Astrocyte of the cerebellum (primary cell): ENCODE measurements around the gene ABHD11.
A peak's percentile ranks its signal among the peaks of the same experiment; 100 is the strongest.

Source experiments
- DNase-seq: peaks from one replicate; pipeline ENCODE4 v3.0.0-alpha.2; 2011; ENCODE audit warnings: low read depth
- H3K4me3 ChIP-seq: 2 replicates; pipeline ENCODE4 v1.5.1; 2011; ENCODE audit warnings: mild to moderate bottlenecking, low read depth, low read length, moderate library complexity
- in situ Hi-C: cut with HindIII; loops from 2 replicates; pipeline ENCODE4 v1.10.0; 2017; ENCODE audit warnings: low sequenced_read_pairs
- TF ChIP-seq, protein P1 (sequence below): IDR thresholded peaks from 2 replicates; pipeline ENCODE4 v1.5.1; 2012; ENCODE audit warnings: low read length, low read depth, moderate library complexity, mild to moderate bottlenecking; ENCODE audit errors: missing control alignments

The ABHD11 gene

DNA sequence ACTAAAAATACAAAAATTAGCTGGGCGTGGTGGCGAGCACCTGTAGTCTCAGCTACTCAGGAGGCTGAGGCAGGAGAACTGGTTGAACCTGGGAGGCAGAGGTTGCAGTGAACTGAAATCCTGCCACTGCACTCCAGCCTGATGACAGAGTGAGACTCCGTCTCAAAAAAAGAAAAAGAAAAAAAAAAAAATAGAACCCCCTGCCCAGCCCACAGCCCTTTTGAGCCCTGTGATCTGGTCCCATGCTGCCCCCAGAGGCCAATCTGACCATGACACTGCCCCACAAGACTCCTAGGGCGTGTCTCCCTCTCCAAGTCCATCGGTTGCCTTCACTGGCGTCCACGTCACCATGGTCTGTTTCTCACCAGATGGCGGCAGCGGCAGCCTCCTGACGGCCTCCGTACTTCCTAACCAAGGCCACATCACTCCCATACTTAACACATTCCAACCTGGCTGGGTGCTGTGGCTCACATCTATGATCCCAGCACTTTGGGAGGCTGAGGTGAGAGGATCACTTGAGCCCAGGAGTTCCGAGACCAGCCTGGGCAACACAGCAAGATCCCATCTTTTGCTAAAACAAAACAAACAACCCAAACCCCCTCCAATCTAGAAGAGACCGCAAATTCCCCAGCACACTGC, 37.1 kb downstream of the ABHD11 start:
- no peak for DNase-seq
- in situ Hi-C loops = no loop called here
- TF ChIP-seq, protein P1, sequence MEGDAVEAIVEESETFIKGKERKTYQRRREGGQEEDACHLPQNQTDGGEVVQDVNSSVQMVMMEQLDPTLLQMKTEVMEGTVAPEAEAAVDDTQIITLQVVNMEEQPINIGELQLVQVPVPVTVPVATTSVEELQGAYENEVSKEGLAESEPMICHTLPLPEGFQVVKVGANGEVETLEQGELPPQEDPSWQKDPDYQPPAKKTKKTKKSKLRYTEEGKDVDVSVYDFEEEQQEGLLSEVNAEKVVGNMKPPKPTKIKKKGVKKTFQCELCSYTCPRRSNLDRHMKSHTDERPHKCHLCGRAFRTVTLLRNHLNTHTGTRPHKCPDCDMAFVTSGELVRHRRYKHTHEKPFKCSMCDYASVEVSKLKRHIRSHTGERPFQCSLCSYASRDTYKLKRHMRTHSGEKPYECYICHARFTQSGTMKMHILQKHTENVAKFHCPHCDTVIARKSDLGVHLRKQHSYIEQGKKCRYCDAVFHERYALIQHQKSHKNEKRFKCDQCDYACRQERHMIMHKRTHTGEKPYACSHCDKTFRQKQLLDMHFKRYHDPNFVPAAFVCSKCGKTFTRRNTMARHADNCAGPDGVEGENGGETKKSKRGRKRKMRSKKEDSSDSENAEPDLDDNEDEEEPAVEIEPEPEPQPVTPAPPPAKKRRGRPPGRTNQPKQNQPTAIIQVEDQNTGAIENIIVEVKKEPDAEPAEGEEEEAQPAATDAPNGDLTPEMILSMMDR = peak; percentile 66
- no peak overlapping the region for H3K4me3 ChIP-seq

DNA sequence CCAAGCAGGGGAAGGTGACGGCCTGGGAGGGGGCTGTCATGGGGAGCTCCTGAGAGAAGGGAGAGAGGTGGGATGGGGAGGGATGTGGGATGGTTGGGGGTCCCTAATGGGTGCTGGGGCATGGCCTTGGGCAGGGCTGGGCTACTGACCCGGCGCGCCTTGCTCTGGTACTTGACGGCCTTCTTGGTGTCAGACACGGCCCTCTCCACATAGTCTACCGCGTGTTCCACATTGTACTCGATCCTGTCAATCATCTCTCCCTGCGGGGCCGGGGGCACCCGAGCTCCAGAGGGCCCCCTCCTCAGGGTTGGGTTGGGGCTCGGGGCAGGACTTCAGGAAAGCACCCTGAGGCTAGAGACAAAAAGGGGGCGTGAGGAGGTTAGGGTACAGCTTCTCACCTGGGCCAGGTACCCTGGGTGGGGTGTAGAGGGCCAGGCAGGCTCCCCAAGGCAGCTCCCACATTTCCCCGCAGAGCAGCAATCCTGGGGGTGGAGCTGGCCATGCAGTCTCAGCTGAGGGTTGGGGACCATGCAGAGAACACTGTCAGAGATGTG, 37.9 kb downstream of the ABHD11 start:
- in situ Hi-C loops = no loop called here
- no peak for DNase-seq
- H3K4me3 ChIP-seq = no peak overlapping the region
- TF ChIP-seq, protein P1 = no peak

DNA sequence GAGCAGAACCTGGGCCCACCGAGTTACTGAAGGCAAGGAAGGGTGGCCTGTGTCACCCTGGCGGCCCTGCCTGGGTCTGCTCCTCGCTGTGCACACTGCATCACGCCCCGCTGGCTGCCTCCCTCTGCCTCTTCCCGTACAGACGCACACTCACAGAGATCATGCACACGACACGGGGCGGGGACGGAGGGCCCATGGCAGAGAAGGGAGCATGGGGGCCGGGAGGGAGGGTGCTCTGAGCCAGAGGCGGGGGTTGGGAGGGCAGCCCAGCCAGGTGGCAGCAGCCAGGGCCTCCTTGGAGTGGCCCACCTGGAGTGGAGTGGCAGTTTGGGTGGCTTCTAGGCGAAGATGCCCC, 38.6 kb downstream of the ABHD11 start:
- in situ Hi-C loops = no loop called here

DNA sequence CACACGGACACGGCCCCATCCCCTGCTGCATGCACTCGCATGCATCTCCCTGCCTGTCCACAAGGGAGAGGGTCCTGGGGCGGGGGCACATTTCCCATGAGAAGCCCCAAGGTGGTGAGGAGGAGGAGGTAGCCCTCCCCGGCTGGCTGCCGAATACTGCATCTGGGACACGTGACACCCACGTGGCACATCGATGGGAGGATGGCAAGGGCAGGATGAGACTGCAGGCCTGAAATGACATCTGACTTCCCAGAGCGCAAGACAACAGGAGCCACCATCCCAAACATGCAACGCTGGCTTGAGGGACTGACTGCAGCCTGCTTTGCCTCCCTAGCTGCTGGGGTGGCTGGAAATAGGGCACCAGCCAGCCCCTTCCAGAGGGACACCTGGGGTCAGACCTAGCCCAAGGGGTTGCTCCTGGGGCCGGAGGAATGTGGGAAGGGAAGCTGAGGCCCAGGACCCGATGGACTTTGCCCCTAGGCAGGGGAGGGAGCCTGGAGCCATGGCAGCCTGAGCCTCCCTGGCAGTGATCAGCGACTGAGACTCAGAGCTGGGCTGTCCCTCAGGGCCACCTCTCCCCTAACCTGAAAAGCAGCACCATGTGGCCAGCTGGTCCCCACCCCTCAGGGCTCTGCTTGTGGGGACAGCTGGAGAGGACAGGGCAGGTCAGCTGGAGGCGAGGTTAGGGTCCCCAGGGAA, 39.1 kb downstream of the ABHD11 start:
- H3K4me3 ChIP-seq = no peak overlapping the region
- TF ChIP-seq, protein P1 = no peak
- in situ Hi-C loops = no loop called here
- no peak for DNase-seq

More for the DNA sequence above, 38.6 kb downstream of the ABHD11 start:
- TF ChIP-seq, protein P1 = no peak
- DNase-seq = no peak
- H3K4me3 ChIP-seq = no peak overlapping the region

DNA sequence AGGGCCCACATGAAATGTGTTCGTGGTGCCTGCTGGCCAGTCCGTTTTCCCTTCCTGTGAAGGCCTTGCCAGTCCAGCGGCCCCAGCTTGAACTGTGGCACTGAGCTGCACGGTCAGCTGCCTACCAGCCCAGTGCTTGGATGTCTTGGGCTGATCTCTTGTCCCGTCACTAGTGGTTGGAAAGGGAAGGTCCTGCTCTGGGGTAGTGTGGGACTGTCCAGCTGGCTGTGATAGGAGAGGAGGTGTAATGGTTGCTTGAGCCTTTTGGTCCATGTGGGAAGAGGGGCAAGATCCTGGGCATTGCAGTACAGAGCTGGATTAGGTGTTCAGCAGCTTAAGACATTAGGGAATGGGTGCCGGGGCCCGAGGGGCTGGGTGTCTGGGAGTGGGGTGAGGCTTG, 40.2 kb downstream of the ABHD11 start:
- in situ Hi-C loops = no loop called here
- no peak overlapping the region for H3K4me3 ChIP-seq
- TF ChIP-seq, protein P1 = no peak
- DNase-seq = no peak

DNA sequence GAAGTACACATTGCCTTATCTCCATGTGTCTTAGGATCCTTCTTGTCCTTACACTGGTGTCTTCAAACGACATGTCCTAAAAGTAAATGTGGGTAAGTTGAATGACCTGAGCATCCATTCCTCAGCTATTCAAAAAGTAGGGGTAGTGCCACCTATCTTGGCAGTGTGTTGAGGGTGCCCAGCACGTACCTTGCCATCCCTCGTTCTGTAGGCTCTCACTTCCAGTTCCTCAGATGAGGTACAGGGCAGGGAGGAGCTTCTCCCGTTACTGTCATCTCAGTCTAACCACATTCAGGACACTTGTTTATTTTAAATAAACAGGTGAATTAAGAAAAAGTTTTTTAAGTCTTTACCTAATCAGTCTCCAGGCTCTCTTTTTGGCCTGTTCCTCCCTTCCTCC, 42.2 kb downstream of the ABHD11 start:
- H3K4me3 ChIP-seq = no peak overlapping the region
- in situ Hi-C loops = no loop called here
- no peak for DNase-seq
- TF ChIP-seq, protein P1 = no peak
